GM21423 (cell line): ENCODE measurements around the gene NQO2.
"Not testable (repeated sequence)": the region's sequence is repeated elsewhere in the genome, so short reads cannot be mapped to it uniquely, and the experiment has no call there.

Source experiments
- ATAC-seq: cut with Tn5 transposase; IDR thresholded peaks from one replicate; pipeline ENCODE4 v1.9.1; 2021; ENCODE audit warnings: mild to moderate bottlenecking, moderate library complexity; ENCODE audit not compliant: unreplicated experiment

NQO2 gene

DNA sequence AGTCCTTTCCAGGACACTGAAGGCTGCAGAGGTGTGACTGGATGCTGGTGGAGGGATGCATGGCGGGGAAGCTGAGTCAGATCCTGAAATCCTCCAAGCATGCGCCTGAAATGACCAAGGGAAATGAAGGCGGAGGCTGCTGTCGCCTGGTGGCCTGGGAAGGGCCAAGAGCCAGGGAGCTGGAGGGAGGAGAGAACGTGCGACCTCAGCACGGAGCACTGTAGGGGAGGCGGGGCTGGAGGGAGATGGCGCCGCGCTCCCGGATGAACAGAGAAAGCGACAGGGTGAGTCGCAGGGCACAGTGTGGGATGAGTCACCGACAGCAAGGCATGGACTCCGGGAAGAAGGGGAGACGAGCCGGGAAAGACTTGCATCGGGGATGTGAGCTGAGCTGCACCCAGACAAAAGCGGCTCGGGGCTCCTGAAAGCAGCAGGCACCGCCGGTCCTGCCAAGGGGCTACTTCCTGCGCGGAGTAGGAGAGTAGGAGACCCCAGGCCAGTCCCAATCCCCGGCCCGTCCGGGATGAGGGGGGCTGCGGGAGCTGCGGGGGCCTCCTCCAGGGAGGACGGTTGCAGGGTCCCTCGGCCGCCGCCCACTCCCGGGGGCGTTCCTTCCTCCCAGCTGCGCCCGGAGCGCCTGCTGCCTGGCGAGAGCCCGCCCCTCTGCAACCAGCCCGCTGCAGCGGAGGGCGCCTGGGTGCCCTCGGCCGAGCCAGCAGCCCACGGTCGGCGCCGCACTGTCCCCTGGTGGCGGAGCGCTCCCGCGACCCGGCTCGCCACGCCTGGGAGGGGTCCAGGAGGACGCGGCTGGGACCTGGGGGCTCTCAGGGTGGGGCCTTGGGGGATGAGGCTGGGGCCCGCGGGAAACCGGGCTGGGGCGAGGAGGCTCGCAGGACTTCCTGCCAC lies 11.0 kb upstream of the NQO2 start:
- peak; percentile 61 for ATAC-seq

DNA sequence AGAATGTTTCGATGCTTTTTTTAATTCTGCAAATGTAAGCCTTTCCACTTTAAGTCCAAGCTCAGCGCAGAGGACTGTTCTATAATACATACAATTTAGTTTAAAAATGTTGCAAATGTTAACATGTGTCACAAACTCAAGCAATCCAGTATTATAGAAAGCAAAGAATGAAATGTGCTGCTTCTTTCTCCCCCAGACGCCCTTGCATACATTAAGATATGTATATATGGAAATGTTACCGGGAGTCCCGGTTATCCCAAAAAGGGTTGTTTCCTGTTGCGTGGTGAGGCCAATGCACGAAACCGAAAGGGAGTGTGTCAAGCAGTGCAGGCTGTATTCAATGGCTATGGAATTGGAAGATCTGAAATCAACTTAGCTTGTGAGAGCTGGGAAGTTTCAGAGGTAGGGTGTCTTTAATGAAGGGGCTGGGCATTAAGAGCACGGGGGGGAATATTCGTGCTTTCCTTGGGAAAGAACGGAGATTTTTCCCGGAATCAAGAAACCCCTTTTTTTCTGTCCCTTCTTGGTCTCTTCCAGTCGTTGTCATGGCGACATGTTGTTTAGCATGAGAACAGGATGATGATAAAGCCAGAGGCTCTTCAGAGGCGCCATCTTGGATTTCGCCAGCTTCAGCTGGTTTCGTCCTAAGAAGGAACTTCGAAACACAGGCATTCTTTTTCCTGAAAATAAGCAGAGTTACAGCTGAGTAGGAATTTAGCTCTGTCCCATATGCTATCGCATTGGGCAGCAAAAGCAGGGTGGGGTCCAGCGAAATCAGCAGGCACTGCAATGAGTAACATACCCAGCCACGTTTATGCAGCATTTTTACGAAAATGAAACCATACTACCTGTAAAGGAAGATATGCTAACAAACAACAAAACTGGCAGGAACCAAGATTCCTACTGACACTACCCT lies 10.1 kb upstream of the NQO2 start:
- ATAC-seq = peak; percentile 75

DNA sequence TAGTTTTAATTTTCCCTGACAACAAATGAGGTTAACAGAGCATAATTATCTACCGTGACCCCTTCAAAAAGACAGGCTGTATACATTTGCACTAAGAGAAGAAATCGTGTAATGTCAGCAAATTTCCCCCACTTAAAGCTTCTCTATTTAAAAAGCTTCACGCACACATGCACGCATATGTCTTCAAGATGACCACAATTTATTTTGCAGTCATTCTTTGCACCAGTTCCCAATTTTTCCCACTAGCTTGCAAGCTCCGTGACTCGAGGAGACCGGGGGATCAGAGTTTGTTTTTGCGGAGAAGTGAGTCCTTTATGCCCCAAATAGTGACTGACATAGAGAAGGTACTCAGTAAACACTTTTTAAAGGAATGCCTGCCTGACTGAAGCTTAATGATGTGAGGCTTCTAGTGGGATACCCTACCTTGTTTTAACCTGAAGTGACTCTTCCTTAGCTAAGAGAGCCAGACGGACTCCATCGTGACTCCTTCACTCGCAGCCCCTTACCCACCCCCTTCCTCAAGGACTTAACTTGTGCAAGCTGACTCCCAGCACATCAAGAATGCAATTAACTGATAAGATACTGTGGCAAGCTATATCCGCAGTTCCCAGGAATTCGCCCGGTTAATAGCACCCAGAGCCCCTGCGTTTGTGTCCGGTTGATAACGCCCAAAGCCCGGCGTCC lies 9.3 kb upstream of the NQO2 start:
- no peak for ATAC-seq

DNA sequence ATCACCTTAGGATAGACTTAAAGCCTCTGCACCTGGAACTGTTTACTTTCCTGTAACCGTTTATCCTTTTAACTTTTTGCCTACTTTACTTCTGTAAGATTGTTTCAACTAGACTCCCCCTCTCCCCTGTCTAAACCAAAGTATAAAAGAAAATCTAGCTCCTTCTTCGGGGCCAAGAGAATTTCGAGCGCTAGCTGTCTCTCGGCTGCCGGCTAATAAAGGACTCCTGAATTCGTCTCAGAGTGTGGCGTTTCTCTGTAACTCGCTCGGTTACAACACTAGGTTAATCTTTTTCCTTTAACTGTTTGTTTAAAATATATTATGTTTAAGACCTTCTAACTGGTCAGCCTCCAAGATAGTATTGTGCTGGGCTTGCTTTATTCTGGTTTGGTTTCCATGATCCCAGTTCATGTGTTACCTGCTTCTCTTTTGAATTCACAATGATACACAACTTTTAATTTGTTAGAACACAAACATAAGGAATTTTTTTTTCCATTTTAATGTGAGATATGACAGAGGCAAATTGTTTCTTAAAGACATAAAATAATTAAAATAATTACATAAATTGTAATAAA lies 8.7 kb upstream of the NQO2 start:
- no peak for ATAC-seq

DNA sequence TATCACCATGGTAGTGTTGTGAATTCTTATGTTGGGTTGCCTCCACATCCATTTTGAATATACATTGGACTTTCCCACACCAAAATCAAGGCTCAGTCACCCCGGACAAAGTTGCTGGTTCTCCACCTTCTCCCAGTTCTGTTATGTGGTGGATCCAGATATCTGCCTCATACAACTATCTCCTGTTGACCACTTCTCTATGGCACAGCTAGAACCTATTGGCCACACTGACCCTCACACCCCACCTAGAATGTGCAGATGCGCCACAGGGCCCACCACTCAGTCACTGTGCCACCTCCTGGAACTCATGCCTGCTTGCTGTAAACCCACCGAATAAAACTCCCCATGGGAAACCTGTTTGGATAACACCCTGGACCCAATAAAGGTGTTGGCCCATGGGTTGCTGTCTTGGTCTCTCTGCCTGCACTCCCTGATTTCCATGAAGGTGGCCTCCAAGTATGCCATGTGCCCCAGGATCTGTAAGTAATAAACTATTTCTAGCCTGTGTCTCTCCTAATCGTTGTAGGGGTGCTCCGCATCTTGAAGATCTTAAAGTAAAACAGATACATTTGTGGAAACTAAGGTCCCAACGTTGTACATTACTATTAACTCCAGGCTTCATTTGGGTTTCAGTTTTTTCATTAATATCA lies 7.2 kb upstream of the NQO2 start:
- ATAC-seq = no peak

DNA sequence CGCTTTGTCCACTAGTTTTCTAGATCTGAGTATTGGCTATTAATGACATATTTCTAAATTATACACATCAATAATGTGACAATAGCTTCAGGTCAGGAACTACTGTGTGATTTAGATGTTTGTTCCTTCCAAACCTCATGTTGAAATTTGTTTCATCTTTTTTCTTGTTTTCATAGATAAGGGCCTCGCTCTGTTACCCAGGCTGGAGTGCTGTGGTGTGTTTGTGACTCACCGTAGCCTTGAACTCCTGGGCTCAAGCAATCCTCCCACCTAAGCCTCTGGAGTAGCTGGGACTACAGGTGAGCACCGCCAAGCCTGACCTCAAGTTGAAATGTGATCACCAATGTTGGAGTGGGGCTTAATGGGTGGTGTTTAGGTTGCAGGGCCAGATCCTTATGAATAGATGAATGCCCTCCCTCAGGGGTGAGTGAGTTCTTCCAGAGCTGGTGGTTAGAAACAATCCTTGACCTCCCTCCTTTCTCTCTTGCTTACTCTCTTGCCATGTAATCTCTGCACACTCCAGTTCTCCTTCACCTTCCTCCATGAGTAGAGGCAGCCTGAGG lies 5.9 kb upstream of the NQO2 start:
- ATAC-seq = no peak

DNA sequence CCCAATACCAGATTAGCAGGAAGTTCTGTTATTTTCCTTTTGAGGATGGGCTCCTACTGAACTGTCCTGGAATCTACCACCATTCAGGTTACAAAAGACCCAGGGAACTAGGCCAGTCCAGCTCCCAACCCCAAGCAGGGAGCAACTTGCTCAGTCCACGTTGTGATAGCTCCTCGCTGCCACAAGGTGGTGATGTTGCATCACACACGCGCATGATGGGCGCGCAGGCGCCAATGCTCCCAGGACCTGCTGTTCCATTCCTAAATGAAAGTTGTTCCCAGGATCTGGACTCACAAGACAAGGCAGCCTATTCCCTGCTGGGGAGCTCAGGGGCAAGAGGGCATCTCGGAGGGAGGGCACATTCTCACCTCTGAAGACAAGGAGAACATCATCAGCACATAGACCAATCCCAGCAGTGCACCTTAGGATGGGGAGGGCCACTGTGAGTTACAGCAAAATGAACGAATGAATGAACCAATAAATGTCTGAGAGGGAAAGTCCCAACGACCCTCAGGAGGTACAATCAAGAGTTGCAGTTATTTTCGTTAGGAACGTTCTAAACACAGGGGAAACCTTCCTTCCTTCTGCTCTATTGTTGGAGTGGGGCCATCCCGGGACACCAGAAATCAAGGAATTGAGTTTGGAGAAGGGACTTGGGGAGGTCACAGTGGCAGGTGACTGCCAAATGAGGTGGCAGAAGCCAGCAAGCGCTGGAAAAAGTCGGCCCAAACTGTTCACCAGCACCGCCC lies 1.3 kb upstream of the NQO2 start:
- ATAC-seq = not testable (repeated sequence)

DNA sequence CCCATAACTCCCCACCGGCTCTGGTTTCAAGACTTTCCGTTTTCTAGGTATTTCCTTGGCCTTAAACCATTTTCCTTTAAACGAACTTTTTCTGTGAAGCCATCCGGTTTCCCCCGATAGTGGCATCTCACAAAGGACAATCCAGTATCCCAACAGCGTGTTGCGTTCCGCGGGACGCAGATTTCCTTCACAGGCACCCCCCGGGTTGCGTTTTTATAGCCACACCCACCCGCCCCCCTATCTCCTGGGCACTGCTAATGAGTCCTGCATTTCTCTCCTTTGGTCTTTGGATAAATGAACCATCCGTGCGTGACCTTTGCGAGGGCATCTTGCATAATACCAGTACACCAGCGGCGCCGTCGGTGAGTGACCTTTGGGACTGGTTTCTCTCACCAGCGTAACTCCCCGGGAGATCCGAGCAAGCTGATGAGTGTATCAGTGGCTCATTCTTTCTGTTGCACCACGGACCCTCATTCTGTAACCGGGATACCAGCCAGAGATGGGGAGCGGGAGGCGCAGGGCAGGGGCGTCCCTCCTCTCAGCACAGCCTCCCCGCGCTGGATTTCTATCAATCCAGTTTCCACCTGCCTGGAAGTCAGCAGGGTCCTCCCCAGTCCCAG lies 586 bp upstream of the NQO2 start:
- no peak for ATAC-seq

DNA sequence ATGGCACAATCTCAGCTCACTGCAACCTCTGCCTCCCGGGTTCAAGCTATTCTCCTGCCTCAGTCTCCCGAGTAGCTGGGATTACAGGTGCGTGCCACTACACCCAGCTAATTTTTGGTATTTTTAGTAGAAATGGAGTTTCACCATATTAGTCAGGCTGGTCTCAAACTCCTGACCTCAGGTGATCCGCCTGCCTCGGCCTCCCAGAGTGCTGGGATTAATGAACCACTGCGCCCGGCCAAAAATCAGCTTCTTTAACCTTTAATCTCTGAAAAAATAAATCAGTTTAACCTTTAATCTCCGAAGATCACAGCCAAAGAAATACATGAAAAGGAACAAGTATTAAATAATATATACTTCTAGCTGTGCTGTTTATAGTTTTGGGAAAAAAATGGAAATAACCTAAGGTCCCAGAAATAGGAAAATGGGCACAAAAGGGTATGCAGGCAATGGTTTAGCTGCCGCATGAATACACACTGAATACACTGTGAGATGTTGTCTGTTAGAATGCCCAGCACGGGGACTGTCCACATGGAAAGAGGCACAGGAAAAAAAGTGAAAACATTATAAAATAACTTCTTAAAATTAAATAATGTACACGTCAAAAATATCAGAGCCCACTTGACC lies 1.6 kb downstream of the NQO2 start:
- no peak for ATAC-seq

DNA sequence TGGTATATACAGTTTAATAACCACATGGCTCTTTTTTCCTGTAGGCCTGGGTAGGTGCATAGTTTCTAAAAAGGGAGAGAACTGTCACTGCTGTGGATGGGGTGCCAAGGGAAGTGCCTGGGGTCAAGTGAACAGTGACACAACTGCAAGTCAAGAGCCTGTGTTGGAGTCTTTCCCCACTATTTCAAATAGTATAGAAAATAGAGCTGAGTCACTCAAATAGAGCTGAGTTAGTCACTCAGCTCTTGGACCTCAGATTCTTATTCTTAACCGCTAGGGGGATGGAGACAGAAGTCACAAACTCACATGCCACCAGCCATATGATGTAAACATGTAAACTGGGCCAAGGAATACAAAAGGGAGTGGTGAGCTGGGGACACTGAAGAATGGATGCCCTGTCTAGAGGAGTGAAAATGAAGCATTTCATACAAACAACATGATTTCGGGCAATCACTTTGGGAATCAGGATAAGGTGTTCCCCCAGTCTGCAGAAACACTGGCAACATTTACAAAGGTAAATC lies 2.1 kb downstream of the NQO2 start:
- no peak for ATAC-seq

DNA sequence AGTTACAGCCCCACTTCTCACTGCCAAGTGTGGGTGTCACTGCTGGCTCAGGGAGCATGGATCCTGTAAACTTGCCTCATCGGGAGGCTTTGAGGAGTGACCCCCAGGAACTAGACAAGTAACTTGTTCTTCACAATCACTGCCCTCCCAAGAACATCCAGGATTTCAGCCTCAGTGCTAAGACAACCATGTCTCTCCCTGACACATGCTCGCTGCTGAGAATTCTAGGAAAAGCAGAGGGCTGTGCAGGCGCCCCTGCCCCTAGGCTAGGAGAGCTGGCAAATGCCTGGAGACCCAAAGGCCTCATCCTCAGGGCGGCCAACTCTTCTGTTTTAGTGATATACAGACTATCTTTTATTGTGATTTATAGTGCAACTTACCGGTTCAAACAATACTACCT lies 3.5 kb downstream of the NQO2 start:
- ATAC-seq = not testable (repeated sequence)

DNA sequence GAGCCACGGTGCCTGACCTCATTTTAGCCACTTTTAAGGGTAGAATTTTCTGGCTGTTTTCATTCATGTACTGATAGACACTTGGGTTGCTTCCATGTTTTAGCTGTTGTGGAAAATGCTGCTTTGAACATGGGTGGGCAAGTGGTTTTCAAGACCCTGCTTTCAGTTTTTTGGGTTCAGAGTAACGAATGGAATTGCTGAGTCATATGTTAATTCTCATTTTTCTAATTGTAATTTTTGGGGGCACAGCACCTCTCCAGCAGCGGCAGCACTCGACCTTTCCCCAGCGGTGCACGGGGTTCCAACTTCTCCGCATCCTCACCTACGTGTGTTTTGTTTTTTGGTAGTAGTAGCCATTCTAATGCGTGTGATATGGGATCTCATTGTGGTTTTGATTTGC lies 5.4 kb downstream of the NQO2 start:
- ATAC-seq = no peak

DNA sequence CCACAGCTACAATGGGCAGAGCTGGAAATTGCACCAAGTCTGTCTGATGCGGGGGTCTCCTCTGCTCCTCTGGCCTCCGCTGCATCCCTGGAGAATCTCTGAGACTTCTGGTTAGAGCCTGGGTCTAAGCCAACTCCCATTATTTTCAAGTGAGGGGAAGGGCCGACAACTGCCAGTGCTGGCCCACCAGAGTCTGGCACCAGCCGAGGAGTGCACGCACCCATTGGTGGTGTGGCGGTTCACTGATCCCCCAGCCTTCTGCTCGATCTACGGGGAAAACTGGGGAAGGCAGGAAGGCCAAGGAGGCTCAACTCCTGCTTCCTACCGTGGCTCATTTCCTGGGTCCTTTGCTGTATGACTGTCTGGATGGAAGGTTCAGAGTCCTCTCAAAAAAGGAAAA lies 6.2 kb downstream of the NQO2 start:
- no peak for ATAC-seq

DNA sequence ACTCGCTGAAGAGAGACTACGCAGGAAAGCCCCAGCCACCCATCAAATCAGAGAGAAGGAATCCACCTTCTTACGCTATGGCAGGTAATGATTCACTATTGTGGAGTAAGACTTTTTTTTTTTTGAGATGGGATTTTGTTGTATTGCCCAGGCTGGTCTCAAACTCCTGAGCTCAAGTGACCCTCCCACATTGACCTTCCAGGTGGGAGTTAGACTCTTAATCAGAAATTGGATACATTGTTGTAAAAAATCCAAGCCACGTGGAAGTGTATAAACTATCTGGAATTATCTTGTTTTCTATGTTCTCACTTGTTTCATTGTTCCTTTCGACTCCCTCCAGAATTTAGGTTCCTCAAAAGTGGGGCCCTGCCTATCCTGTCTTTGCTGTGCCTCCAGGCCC lies 6.8 kb downstream of the NQO2 start:
- no peak for ATAC-seq

DNA sequence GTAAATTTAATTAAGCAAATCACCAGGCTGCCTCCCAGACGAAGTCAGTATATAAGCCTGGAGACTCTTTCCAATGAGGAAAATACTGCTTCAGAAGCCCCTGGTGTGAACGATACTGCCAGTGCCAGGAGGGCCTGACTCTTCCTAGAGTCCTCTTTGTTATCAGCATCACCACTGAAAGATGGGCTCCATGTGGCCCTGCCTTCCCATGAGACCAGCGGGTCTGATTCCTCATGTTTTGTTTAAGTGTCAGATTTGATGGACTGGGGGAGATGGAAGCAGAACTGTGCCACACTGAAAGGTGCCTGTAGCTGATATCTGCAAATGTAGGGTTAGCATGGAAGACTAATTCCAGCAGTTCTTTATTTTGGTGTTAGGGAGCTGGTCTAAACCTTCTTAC lies 7.9 kb downstream of the NQO2 start:
- no peak for ATAC-seq

DNA sequence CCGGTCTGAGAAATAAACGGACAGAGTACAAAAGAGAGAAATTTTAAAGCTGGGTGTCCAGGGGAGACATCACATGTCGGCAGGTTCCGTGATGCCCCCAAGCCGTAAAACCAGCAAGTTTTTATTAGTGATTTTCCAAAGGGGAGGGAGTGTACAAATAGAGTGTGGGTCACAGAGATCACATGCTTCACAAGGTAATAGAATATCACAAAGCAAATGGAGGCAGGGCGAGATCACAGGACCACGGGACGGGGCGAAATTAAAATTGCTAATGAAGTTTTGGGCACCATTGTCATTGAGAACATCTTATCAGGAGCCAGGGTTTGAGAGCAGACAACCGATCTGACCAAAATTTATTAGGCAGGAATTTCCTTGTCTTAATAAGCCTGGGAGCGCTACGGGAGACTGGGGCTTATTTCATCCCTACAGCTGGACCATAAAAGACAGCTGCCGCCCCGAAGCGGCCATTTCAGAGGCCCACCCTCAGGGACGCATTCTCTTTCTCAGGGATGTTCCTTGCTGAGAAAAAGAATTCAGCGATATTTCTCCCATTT lies 9.1 kb downstream of the NQO2 start:
- ATAC-seq = not testable (repeated sequence)

DNA sequence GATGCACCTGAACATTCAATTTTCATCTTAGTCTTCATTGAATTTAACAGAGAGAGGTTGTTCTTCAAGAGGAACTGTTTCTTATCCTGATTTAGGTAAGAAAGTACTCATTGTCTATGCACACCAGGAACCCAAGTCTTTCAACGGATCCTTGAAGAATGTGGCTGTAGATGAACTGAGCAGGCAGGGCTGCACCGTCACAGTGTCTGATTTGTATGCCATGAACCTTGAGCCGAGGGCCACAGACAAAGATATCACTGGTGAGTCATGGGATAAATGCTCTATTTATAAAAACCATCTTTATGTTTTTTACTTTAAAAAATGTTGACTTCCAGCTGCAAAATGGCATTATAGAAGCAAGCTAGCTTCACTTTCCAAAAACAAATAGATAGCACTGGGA lies 10.2 kb downstream of the NQO2 start:
- ATAC-seq = no peak

DNA sequence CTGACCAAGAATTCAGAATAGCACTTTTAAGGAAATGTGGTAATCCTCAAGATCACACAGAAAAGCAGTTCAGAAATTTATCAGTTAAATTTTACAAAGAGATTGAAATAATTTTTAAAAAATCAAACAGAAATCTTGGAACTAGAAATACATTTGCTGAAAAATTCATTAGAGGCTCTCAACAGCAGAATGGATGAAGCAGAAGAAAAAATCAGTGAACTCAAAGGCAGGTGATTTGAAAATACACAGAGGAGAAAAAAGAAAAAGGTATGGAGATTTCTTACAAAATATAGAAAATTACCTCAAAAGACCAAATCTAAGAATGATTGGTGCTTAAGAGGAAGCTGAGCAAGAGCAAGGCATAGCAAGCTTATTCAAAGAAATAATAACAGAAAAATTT lies 11.5 kb downstream of the NQO2 start:
- no peak for ATAC-seq
